HG02610 (cell line): Measurements from ENCODE around the gene OR1L8.
"Not testable (repeated sequence)": the region's sequence is repeated elsewhere in the genome, so short reads cannot be mapped to it uniquely, and the experiment has no call there.

ENCODE experiments used
- ATAC-seq: cut with Tn5 transposase; IDR thresholded peaks from one replicate; pipeline ENCODE4 v1.9.1; 2021; ENCODE audit warnings: mild to moderate bottlenecking, moderate library complexity; ENCODE audit not compliant: unreplicated experiment

The OR1L8 gene, protein sequence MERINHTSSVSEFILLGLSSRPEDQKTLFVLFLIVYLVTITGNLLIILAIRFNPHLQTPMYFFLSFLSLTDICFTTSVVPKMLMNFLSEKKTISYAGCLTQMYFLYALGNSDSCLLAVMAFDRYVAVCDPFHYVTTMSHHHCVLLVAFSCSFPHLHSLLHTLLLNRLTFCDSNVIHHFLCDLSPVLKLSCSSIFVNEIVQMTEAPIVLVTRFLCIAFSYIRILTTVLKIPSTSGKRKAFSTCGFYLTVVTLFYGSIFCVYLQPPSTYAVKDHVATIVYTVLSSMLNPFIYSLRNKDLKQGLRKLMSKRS

GRCh38 chr9:122583284-122583683, at the start of gene OR1L8:
TSS of gene OR1L8 (minus strand) at chr9:122583384. CDS start at chr9:122568477, 14,907 bp downstream.
- ATAC-seq: not testable (repeated sequence)

DNA sequence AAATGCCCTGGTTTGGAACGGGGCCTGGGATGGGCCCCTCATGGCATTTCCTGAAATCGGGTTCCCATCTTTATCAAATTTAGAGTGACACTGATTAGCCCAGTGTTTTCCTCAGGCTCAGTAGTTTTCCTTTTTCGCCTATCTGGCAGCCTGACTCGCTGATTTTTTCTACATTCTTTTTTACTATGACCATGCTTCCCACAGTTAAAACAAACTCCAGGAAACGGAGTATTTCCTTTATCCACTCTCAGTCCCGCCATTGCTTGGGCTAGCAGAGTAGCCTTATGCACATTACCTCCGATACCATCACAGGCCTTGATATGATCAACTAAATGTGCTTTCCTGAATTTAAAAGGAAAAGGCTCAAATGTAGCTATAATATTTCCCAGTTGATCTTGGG, 36.8 kb upstream of the OR1L8 start:
- no peak for ATAC-seq

DNA sequence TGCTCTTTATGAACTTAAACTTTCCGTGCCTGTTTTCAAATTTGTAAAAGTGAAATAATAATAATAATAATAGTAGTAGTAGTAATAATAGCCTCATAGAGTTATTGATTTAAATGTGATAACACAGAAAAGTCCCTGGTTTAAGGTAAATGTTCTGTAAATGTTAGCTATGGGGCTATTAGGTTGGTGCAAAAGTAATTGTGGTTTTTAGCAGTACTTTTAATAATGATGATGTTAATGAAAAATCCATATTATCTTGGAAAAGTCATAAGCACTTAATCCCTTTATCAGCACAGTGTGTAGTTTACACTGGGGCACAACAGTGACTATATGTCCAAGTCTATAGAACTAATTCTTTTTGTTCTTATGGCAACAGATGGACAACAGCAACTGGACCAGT, 31.2 kb upstream of the OR1L8 start, which contains the start of gene OR1Q1:
Gene OR1Q1 (plus strand): TSS at position 377 of the 400 bp plus-strand sequence. CDS start 0 bp downstream, at position 377.
- no peak for ATAC-seq

DNA sequence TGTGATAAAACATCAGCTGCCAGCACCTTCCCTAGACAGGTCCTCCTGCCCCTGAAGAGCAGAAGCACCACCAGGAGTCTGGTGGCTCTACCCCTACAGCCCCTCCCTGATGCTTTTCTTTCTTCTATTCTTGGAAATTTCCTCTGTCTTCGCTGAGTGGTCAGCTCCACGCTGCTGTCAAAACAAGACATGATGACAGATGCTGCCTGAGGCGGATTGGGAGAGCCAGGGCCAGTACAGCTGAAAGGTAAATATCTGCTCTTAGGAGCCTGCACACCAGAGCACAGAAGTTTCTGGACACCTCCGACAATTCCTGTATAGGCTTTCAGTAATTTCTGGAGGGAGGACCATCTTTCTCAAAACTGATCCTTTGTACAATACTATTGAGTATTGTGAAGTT, 26.6 kb upstream of the OR1L8 start:
- ATAC-seq: no peak

DNA sequence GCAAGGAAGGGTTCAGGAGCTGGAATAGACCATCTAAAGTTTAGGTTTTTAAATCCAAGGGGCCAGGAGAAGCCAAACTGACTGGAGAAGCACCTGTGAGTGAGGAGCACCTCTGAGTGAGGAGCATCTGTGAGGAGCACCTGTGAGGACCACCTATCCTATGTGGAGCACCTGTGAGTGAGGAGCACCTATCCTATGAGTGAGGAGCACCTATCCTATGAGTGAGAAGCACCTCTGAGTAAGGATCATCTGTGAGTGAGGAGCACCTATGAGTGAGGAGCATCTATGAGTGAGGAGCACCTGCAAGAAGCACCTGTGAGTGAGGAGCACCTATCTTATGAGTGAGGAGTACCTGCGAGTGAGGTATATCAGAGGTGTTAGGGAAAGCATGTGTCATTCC, 23.4 kb upstream of the OR1L8 start:
- no peak for ATAC-seq

DNA sequence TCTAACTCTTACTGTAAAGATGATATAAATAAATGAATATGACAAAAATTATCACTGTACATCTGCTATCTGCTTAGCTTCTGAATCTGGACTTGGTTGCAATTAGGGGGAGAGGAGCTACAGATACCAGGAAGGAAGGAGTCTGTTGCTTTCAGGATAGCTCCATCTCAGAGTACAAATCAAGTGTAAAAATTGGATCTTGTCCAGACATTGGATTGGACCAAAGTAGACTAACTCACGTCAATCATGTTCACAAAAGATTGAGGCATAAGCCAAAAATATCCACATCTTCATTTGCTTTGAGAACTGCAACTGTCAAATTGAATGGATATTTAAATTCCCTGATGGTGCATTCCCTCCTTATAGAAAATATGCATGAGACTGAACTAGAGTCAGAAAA, 22.5 kb upstream of the OR1L8 start:
- no peak for ATAC-seq

GRCh38 chr9:122580360-122580759, 2.8 kb downstream of the OR1L8 start:
- ATAC-seq: no peak

DNA sequence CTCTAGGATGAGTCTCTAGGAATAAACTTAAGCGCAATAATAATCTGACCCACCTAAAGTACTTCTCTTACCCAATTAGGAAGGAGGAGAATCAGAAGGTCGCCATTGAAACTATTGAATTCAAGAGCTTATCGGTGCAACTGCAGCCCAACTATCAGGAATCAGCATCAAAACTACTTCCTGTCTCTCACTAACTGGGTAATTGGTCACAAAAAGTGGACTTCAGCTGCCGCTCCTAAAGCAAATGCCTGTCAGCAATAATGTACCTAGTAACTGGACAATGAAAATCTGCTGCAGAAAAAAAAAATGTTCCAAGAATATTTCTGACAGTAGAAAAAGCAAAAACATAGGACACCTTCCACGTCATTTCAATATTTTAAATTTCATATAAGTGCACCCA, 3.3 kb downstream of the OR1L8 start:
- no peak for ATAC-seq

DNA sequence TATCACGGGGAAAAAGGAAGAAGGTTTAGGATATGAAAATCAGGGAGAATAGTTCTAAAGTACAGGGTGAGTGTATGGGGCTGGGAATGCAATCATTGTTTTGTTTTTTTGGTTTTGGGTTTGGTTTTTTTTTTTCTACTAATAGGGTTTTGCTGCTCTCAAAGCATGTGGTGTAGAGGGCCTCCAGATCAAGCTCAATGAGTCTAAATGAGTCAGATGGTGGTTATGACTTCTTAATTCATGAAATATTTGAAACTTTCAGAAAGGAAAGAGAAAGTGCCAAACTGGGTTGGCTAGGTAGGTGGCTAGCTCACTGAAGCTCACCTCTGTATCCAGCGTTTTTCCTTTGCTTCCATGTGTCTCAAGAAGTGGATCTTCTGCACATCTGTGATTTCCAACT, 10.7 kb downstream of the OR1L8 start:
- no peak for ATAC-seq

DNA sequence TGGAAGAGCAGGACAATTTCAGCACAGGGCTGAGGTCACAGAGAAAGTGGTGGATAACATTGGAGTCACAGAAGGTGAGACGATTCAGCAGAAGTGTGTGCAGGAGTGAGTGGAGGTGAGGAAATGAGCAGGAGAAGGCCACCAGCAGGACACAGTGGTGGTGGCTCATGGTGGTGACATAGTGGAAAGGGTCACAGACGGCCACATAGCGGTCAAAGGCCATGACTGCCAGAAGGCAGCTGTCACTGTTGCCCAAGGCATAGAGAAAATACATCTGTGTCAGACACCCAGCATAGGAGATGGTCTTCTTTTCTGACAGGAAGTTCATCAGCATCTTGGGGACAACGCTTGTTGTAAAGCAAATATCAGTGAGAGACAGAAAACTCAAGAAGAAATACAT, 15.3 kb downstream of the OR1L8 start:
- no peak for ATAC-seq

DNA sequence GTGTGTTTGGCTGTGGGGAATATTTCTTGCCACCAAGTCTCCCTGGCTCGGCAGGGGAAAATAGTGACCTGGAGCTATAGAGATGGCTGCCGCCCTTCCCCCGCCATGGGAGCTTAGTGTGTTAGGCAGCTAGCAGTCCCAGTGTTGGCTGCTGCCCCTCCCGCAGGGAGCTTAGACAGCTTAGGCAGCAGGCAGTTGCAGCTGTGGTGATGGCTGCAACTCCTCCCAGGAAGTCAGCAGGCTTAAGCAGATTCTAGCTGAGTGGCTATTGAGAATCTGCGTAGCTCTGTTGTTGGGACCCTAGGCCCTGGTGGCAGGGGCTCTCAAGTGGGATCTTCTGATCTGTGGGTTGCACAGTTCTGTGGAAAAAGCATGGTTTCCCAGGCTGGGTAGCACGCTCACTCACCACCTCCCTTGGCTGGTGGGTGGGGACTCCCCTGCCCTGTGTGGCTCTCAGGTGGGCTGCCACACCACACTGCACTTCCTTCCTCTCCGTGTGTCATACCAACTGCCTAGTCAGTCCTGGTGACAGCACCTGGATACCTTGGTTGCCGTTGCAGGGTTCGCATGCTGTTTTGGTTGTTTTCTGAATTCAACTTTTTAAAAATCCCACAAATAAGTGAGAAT, 20.9 kb downstream of the OR1L8 start:
- ATAC-seq: no peak

DNA sequence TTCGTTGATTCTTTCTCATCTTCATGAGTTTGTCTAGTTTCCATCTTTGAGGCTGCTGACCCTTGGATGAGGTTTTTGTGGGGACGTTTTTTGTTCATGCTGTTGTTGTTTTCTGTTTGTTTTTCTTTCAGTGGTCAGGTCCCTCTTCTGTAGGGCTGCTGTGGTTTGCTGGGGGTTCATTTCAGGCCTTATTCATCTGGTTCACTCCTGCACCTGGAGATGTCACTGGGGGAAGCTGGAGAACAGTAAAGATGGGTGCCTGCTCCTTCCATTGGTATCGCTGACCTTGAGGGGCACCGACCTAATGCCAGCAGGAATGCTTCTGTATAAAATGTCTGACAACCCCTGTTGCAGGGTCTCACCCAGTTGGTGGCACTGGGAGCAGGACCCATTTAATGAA, 21.7 kb downstream of the OR1L8 start:
- ATAC-seq: no peak

- no peak for ATAC-seq
These were observed 30.4 kb downstream of the OR1L8 start, which contains the start of gene OR1N2 for GRCh38 chr9:122552812-122553211. TSS of gene OR1N2 (plus strand) at chr9:122553112. CDS start at chr9:122553212, 100 bp downstream.

DNA sequence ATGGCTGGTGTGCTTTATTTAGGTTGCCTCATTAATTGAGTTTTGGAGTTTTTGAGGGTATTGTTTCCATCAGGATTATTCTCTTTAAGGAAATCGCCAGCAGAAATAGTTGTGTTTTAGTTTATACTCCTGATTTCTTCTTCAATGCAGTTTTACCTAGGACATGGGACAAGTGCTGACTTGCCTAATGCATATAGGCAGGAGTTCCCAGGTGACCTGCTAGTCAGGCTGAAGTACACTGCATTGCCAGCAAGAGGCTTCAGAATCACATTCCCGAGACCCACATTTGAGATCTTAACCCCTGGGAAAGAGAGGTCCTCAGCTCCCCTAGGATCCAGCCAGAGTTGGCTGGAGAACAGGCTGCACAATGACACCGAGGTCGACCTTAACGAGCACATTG, 31.8 kb downstream of the OR1L8 start:
- no peak for ATAC-seq

DNA sequence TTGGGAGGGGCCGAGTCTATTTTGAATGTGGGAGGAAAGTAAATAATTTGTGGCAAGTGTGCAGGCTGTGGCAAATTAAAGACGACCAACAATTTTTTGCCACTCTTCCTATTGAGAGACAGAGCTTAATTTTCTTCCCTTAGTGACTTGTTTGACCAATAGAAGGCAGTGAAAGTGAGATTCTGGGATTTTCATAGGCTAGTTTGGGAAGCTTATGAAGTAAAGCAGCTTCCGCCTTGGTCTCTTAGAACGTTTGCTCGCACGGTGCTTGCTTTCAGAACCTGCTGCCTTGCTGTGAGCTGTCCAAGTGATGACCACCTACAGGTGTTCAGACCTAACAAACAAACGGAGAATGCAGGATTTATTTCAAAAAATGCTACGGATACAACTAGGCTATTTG, 37.0 kb downstream of the OR1L8 start:
- ATAC-seq: no peak

- ATAC-seq: no peak
These were observed 44.4 kb downstream of the OR1L8 start for GRCh38 chr9:122538757-122539156.

- ATAC-seq: not testable (repeated sequence)
These were observed 46.1 kb downstream of the OR1L8 start for GRCh38 chr9:122537066-122537465.

DNA sequence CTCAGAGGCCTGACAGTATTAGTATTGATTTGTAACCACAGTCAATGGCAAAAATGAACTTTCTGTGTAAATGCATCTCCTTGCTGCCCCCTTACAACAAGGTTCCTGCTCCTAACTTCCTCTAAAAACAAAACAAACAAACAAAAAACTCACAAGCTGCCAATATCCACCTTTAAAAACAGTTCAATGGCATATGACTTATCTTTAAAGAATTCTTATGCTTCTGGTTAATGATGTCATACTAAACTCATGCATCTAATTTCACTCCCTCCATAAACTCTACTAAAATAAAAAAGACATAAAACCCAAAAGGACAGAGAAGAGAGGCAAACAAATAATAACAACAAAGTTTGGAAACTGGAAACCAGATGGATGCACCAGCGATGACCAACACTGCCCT, 47.0 kb downstream of the OR1L8 start:
- ATAC-seq: no peak

GRCh38 chr9:122531157-122531556, 52.0 kb downstream of the OR1L8 start:
- ATAC-seq: not testable (repeated sequence)

- no peak for ATAC-seq
These were observed 56.0 kb downstream of the OR1L8 start, which contains the start of gene OR1N1 for GRCh38 chr9:122527193-122527592. TSS of gene OR1N1 (minus strand) at chr9:122527293. CDS start at chr9:122527293, 0 bp downstream.

DNA sequence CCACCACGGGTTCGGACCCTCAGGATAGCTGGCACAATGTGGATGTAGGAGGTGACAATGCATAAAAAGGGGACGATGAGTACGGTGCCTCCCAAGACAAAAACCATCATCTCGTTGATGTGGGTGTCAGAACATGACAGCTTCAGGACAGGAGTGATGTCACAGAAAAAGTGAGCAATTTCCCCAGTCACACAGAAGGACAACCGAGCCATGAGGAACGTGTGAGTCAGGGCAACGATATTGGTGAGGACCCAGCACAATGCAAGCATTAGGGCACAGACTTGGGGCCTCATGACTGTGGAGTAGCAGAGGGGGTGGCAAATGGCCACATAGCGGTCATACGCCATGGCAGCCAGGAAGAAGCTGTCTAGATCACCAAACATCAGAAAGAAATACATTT, 56.6 kb downstream of the OR1L8 start:
- ATAC-seq: no peak

GRCh38 chr9:122519376-122519775, 63.8 kb downstream of the OR1L8 start:
- ATAC-seq: no peak
